Testis (tissue), 3 donors: Measurements from ENCODE around the gene TRIM69. TPM values are rescaled to one million over a fixed set of nuclear protein-coding genes. Genes with fewer than 3 reads are reported as not detected.
"Not testable (repeated sequence)": the region's sequence is repeated elsewhere in the genome, so short reads cannot be mapped to it uniquely, and the experiment has no call there.

Experiments
- DNase-seq: peaks from one replicate; pipeline ENCODE4 v3.0.0-alpha.2; 2019
- H3K27ac ChIP-seq, 2 donors: fragments of 200-600 bp; sonication (generic); one replicate each; pipeline ENCODE4 v1.5.1; 2019
- H3K27me3 ChIP-seq: fragments of 200-600 bp; sonication (generic); one replicate; pipeline ENCODE4 v1.5.1; 2019
- H3K36me3 ChIP-seq: fragments of 200-600 bp; sonication (generic); one replicate; pipeline ENCODE4 v1.5.1; 2017; ENCODE audit warnings: low read depth; ENCODE audit errors: missing control alignments
- H3K4me1 ChIP-seq: fragments of 200-600 bp; sonication (generic); one replicate; pipeline ENCODE4 v1.5.1; 2019
- H3K4me3 ChIP-seq, 2 donors: fragments of 200-600 bp; sonication (generic); one replicate each; pipeline ENCODE4 v1.5.1; 2017 to 2019
- H3K9me3 ChIP-seq: fragments of 200-600 bp; sonication (generic); one replicate; pipeline ENCODE4 v1.5.1; 2017
- POLR2A ChIP-seq: fragments of 450-650 bp; IDR thresholded peaks from one replicate; pipeline ENCODE4 v1.6.1; 2017; ENCODE audit warnings: antibody characterized with exemption, mild to moderate bottlenecking, moderate library complexity
- WGBS, 2 donors: methylation state at CpG; one replicate each; pipeline ENCODE4 v1.1.5; 2018; 5-methylcytosine and 5-hydroxymethylcytosine counted together
- intact Hi-C: fragments of 100-400 bp; cut with DNase I; formaldehyde crosslinking; loops from one replicate; pipeline ENCODE4 v1.15.1; 2023; ENCODE audit warnings: low total_unique reads
- polyA plus RNA-seq: library from polyadenylated mRNA; stranded (reverse); fragments of 350-450 nt; fragmentation: Illumina TruSeq; extraction: RNeasy Lipid Tissue Mini Kit (QIAGEN cat#74804); gene quantifications from one replicate; pipeline ENCODE4 v1.2.3, GENCODE V29; 2014; ENCODE audit warnings: low read depth, low replicate concordance; ENCODE audit not compliant: insufficient read depth
- total RNA-seq, 2 donors: library from RNA; depleted of rRNA; stranded (reverse); fragments of >200 nt; gene quantifications; one replicate each; pipeline ENCODE4 v1.2.3, GENCODE V29; 2016
- TF ChIP-seq, protein P1 (sequence below), 3 experiments: fragments of 450-650 bp in 2 of 3; fragments of 200-600 bp in 1 of 3; sonication (generic) in 1 of 3; IDR thresholded peaks; one replicate each; pipeline ENCODE4 v1.5.1; 2016 to 2019; ENCODE audit warnings: antibody characterized with exemption in 3 of 3, mild to moderate bottlenecking in 2 of 3, moderate library complexity in 1 of 3

TRIM69 gene
- total and polyA plus RNA-seq, 3 donors from 2014 or later: 19.1 to 120 (median 23.5) TPM

DNA sequence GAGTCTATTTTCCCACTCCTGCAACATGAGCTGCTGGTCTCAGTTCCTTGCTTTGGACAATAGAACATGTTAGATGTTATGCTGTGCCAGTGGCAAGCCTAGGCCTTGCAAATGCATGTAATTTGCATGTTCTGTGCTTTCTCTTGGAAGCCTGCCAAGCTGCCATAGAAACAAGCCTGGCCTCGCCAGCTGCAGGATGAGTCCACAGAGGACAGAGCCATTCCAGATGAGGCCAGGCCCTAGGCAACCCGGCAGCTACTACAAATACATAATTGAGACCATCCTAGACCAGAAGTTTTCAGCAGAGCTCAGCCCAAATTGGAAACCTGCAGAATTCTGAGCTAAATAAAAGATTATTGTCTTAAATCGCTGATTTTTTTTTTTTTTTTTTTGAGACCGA, 39.6 kb downstream of the TRIM69 start:
- Histone ChIP-seq H3K27me3 (no peaks in the 10 kb centered on the region), H3K27ac (no peak overlapping the region), H3K4me1 (no peaks in the 10 kb centered on the region), H3K4me3 (peak overlapping the region in 1 of 2 donors; percentile 30), H3K36me3 (no peaks in the 10 kb centered on the region), H3K9me3 (no peaks in the 10 kb centered on the region)
- DNase-seq: no peak
- TF ChIP-seq, protein P1, sequence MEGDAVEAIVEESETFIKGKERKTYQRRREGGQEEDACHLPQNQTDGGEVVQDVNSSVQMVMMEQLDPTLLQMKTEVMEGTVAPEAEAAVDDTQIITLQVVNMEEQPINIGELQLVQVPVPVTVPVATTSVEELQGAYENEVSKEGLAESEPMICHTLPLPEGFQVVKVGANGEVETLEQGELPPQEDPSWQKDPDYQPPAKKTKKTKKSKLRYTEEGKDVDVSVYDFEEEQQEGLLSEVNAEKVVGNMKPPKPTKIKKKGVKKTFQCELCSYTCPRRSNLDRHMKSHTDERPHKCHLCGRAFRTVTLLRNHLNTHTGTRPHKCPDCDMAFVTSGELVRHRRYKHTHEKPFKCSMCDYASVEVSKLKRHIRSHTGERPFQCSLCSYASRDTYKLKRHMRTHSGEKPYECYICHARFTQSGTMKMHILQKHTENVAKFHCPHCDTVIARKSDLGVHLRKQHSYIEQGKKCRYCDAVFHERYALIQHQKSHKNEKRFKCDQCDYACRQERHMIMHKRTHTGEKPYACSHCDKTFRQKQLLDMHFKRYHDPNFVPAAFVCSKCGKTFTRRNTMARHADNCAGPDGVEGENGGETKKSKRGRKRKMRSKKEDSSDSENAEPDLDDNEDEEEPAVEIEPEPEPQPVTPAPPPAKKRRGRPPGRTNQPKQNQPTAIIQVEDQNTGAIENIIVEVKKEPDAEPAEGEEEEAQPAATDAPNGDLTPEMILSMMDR (IDR thresholded peaks at IDR 0.05): no peak
- TF ChIP-seq POLR2A: no peak
- WGBS, 2 donors: 65 to 69% methylated on average over 4 of the region's 4 CpGs
- intact Hi-C loops: no loop called here

GRCh38 chr15:44779761-44780160, 43.4 kb downstream of the TRIM69 start:
- Histone ChIP-seq H3K4me1 (no peaks in the 10 kb centered on the region), H3K27ac (no peak overlapping the region), H3K36me3 (no peaks in the 10 kb centered on the region), H3K27me3 (no peaks in the 10 kb centered on the region), H3K4me3 (no peak overlapping the region), H3K9me3 (no peaks in the 10 kb centered on the region)
- intact Hi-C loops: no loop called here
- 94 to 95% methylated on average over 2 of the region's 2 CpGs for WGBS, 2 donors
- DNase-seq: no peak
- TF ChIP-seq POLR2A: no peak
- TF ChIP-seq, protein P1 (IDR thresholded peaks at IDR 0.05): no peak

DNA sequence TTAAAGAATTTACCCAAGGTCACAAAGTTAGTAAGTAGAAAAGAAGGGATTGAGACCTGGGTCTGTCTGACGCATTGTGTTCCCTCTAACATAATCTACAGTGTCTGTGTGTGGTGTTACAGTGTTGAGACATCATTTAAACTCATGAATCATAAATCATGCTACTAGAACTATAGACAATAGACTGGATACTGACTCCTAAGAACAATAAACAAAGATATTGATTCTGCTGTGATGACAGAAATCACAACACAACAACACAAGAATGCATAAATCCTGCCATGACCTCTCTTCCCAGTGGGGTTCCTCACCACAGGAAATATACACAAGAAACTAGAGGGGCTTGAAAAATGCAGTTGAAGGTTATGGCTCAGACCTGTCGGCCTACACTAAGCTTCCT, 44.3 kb downstream of the TRIM69 start:
- 53 to 54% methylated on average over 2 of the region's 2 CpGs for WGBS, 2 donors
- no peak overlapping the region for H3K27ac ChIP-seq
- no peak overlapping the region for H3K4me3 ChIP-seq
- TF ChIP-seq, protein P1 (IDR thresholded peaks at IDR 0.05): no peak
- no peak for TF ChIP-seq POLR2A
- DNase-seq: no peak
- H3K4me1 ChIP-seq: no peaks in the 10 kb centered on the region
- H3K36me3 ChIP-seq: no peaks in the 10 kb centered on the region
- no peaks in the 10 kb centered on the region for H3K27me3 ChIP-seq
- intact Hi-C loops: no loop called here
- no peaks in the 10 kb centered on the region for H3K9me3 ChIP-seq

DNA sequence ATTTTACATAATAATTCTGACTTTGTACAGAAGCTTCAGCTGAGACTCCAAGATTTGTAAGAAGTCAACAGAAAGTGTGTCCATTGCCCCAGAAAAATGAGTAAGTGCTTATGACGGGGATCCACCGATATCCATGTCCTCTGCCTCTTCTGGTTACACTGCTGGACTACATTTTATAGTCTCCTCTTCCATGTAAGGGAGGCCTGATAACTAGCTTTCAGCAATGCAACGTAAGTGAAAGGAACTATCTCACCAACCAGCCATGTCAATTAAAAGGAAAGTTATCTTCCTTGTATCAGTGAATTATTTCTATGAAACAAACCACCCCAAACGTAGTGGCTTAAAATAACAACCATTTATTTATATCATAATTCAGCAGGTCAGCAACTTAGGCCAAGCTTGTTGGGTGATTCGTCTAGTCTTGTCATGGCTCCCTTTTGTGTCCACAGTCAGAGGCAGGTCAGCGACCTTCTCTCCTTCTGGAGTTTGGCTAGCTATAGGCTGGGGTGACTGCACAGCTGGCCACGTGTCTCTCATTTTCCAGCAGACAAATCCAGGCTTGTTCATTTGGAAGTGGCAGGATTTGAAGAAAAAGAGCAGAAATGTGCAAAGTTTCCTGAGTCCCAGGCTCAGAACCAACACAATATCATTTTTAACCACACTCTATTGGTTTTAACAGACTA, 44.9 kb downstream of the TRIM69 start:
- Histone ChIP-seq H3K36me3 (no peaks in the 10 kb centered on the region), H3K9me3 (no peaks in the 10 kb centered on the region), H3K4me1 (no peaks in the 10 kb centered on the region), H3K27ac (no peak overlapping the region), H3K4me3 (no peak overlapping the region), H3K27me3 (no peaks in the 10 kb centered on the region)
- TF ChIP-seq, protein P1 (IDR thresholded peaks at IDR 0.05): no peak
- no peak for TF ChIP-seq POLR2A
- WGBS, 2 donors: 74 to 76% methylated on average over 7 of the region's 7 CpGs
- DNase-seq: no peak
- intact Hi-C loops: no loop called here

DNA sequence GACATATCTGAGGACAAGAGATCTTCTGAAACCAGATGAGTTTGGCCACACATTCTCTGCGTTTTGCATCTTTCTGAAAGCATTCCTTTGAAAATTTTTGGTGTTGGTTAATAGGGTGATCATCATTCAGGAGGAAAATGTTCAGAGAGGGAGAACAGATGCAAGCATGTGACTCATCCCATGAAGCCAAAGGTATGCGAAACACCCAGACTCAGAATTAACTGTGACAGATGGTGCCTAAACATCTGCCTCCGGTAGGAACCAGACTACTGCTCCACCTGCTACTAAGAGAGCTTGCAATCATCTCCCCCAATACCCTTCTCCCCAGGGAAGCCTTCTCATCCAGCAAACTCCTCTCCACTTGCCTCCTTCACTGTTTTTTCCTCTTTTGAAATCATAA, 46.2 kb downstream of the TRIM69 start:
- no peak for DNase-seq
- Histone ChIP-seq H3K36me3 (no peaks in the 10 kb centered on the region), H3K4me1 (no peaks in the 10 kb centered on the region), H3K9me3 (no peaks in the 10 kb centered on the region), H3K4me3 (no peak overlapping the region), H3K27me3 (no peaks in the 10 kb centered on the region), H3K27ac (no peak overlapping the region)
- TF ChIP-seq, protein P1 (IDR thresholded peaks at IDR 0.05): no peak
- TF ChIP-seq POLR2A: no peak
- intact Hi-C loops: no loop called here
- 97 to 98% methylated on average over 3 of the region's 3 CpGs for WGBS, 2 donors

- intact Hi-C loops, H3K36me3 ChIP-seq, H3K4me1 ChIP-seq, DNase-seq, H3K27me3 ChIP-seq, H3K9me3 ChIP-seq: not testable (repeated sequence)
- H3K27ac ChIP-seq: peak overlapping the region; percentile 93 to 94
- H3K4me3 ChIP-seq: peak overlapping the region; percentile 65 to 84
- 57 to 65% methylated on average over 5 of the region's 5 CpGs for WGBS, 2 donors
Observed at GRCh38 chr15:44784918-44785274, 48.6 kb downstream of the TRIM69 start.
